Dedifferentiated amniotic fluid mesenchymal stem cell (primary cell): ENCODE results near the gene PLPP6.
"Not testable (repeated sequence)": the region's sequence is repeated elsewhere in the genome, so short reads cannot be mapped to it uniquely, and the experiment has no call there.

Source experiments
- DNase-seq: peaks from one replicate; pipeline ENCODE4 v3.0.0-alpha.2; 2016; ENCODE audit errors: extremely low spot score

PLPP6 gene

DNA sequence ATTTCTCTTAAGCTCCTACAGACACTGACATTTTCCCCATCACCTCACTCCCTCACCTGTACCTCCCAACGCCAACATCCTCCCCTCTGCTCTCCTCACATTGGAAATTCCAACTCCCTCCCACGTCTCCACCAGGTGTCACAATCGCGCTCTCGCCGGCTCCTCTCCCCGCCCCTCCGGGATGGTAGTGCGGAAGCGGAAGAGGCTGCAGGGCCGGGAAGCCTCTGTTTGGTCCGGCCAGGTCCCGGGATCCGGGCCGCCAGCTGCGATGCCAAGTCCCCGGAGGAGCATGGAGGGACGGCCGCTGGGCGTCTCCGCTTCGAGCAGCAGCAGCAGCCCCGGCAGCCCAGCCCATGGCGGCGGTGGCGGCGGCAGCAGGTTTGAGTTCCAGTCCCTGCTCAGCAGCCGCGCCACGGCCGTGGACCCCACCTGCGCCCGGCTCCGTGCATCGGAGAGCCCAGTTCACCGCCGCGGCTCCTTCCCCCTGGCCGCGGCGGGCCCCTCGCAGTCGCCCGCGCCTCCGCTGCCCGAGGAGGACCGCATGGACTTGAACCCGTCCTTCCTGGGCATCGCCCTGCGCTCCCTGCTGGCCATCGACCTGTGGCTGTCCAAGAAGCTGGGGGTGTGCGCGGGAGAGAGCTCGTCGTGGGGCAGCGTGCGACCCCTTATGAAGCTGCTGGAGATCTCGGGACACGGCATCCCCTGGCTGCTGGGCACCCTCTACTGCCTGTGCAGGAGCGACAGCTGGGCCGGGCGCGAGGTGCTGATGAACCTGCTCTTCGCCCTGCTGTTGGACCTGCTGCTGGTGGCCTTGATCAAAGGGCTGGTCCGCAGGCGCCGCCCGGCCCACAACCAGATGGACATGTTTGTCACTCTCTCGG, at the start of gene PLPP6:
Gene PLPP6 (plus strand): TSS at position 187 of the 881 bp plus-strand sequence. CDS start 82 bp downstream, at position 269.
- peak; percentile 71 for DNase-seq

DNA sequence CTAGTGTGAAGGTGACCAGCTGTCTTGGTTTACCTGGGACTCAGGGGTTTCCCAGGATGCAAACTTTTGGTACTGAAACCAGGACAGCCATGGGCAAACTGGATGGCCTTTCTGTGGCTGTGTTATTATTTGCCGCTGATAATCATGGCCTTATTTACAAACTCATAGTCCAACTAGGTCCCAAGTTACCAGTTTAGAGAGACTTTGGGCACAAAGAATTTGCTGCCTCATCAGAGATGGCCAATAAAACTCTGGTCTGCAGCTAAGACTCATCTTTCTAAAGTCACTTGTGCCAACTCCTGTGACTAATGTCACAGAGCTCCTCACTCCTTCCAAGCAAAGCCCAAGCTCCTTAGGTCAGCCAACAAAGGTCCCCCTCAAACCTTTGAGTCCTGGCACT, 47.5 kb upstream of the PLPP6 start:
- no peak for DNase-seq

- peak; percentile 65 for DNase-seq
Measured at GRCh38 chr9:4615251-4615650, 46.8 kb upstream of the PLPP6 start.

- no peak for DNase-seq
Measured at GRCh38 chr9:4615778-4616177, 46.3 kb upstream of the PLPP6 start.

GRCh38 chr9:4617752-4618151, 44.3 kb upstream of the PLPP6 start:
- no peak for DNase-seq

DNA sequence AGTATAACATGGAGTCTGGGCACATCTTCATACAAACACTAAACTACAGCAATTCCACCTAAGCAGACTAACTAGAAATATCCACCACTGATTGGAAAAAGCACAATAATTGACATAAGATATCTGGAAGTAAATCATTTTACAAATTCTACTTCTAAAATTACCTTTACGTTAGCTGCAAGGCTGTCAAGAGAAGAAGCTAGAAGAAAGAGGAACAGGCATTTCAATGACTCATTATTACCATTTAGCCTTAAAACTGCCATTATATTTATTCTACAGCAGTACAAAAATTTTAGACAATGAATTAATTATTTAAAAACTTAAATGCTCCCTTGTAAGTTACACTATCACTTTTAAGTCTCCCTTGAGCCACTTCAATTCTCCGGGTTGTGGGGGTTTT, 43.4 kb upstream of the PLPP6 start:
- no peak for DNase-seq

GRCh38 chr9:4620057-4620765, 41.9 kb upstream of the PLPP6 start:
- DNase-seq, result no peak

DNA sequence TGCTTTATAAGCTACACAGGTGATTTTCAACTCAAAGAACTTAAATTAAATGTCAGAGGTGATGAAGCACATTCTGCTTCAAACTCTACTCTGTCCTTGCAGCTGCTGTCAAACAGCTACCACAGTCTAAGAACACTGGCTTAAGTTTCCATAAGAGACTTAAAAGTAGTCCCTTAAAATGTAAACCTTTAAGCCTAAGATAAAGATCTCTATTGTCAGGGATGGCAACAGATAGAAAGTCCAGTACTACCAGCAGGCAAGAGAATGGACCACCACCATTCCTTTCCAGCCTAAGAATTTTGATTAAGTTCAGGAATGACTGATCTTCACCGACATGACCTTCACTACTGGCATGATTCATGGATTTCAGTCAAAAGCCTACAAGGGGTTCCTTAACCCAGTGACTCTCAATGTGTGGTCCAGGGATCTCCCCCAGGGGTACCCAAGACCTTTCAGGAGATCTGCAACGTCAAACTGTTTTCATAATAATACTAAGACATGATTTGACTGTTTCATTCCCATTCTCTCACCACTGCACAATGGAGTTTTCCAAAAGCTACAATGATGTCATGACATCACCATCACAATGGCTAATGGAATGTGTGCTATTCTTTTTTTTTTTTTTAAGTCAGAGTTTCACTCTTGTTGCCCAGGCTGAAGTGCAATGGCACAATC, 41.1 kb upstream of the PLPP6 start:
- DNase-seq, result peak; percentile 38

- DNase-seq, result no peak
Measured at GRCh38 chr9:4622016-4622415, 40.1 kb upstream of the PLPP6 start.

- DNase-seq, result no peak
Measured at GRCh38 chr9:4630836-4631235, 31.3 kb upstream of the PLPP6 start.

- DNase-seq, result no peak
Measured at GRCh38 chr9:4638968-4639367, 23.1 kb upstream of the PLPP6 start.

DNA sequence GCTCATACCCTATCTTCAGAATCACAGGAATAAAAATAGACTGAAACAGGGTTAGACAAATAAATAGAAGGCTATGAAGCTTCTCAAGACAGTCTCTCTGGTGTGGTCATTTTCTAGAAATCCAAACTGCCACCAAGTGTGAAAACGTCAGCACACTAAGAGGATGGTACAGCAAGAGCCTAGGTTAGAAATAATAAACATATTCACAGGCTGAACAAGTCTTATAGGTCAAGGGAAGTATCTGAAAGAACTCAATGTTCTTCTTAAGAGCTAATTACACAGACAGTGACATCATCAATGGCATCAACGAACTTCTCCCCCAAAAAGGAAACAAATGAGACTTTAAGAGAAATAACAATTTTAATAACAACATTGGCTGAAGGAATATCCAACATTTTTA, 22.7 kb upstream of the PLPP6 start:
- no peak for DNase-seq

DNA sequence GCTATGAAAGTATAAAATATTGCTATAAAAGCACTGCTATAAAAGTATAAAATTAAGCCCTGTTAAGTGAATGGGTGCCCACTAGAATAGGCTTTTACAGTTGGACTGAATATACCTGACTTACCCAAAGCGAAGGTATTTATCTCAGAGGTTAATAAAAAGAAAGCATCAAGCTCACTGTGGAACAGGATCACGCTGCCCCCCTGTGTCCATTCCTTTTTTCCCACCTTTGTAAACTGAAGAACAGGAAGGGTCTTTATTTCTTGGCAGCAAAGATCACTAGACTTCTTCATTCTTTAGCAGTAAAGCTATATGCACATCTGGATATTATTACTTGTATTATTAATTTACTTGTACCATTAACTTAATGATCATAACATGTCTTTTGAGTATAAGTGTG, 22.1 kb upstream of the PLPP6 start:
- no peak for DNase-seq

DNA sequence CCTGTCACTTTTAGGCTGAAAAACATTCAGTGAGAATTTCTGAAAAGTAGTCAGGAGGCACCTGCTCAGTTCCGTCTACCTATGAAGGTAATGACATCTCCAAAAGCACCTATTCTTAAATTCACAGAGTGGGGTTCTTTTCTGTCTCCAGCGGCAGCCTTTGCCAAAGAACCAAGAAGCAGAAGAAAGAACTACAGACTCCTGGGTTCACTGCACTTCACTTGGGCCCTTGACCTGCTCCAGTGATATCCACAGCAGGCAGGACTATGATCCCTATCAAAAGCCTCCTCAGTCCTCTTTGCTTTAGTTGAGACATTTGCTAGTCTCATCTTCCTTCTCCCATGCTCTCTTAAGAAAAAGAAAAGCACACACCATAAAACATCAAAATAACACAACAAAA, 19.7 kb upstream of the PLPP6 start:
- no peak for DNase-seq

DNA sequence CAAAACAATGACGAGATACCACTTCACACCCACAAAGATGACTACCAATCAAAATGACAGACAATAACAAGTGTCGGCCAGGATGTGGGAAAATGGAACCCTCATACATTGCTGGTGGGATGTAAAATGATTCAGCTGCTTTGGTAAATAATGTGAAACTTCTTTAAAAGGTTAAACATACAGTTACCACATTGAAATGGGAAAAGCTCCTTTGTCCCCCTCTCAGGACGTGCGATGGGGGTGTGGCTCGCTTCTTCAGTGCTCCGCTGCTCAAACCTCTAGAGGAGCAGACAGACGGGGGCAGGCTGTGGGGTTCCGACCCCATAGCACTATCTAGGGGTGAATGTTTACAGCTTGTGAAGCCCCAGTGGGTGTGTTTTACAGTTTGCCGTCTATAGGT, 8.0 kb upstream of the PLPP6 start:
- DNase-seq, result no peak

DNA sequence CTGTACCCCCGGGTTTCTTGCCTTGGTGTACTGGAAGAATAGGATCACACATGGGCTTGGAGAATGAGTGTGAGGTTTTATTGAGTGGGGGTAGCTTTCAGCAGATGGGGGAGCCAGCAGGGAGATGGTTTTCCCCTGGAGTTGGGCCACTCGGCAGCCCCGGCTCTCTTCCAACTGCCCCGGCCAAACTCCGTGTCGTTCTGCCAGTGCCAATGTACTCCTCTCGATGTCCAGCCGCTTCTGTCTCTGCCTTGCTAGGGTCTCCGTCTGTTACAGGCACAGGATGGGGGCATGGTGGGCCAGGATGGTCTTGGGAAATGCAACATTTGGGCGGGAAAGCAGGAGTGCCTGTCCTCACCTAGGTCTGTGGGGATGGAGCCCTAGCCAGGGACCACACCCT, 7.6 kb upstream of the PLPP6 start:
- no peak for DNase-seq

GRCh38 chr9:4656196-4656595, 5.9 kb upstream of the PLPP6 start:
- DNase-seq, result not testable (repeated sequence)

GRCh38 chr9:4656621-4657020, 5.5 kb upstream of the PLPP6 start:
- no peak for DNase-seq

DNA sequence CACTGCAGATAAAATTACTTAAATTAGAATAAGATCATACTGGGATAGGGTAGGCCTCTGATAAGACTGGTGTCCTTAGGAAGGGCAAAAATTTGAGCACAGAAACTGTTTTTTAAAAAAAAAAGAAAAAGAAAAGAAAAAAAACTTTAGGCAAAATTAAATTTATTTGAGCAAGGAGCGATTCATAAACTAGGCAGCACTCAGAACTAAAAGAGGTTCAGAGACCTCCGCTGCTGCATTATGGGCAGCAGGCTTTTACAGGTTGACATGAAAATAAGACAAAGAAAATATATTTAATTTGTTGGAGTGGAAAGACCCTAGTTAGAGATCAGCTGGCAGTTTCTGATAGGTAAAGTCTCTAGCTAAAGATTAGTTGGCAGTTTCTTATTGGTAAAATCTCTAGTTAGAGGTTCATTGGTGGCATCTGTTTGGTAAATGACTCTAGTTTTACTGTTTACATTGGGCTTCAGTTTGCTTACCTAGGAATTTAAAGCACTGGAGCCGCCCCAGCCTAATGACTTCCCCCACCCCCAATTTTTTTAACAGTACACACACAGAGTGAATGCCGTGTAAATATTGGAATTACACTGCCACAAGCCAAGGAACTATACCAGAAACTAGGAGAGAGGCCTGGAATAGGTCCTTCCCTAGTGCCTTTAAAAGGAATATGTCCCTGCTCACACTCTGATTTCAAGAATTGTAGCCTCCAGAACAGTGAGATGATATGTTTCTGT, 4.5 kb upstream of the PLPP6 start:
- DNase-seq, result no peak

DNA sequence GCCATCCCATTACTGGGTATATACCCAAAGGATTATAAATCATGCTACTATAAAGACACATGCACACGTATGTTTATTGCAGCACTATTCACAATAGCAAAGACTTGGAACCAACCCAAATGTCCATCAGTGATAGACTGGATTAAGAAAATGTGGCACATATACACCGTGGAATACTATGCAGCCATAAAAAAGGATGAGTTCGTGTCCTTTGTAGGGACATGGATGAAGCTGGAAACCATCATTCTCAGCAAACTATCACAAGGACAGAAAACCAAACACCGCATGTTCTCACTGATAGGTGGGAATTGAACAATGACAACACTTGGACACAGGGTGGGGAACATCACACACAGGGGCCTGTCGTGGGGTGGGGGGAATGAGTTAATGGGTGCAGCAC, 1.4 kb upstream of the PLPP6 start:
- not testable (repeated sequence) for DNase-seq

GRCh38 chr9:4661165-4661564, 929 bp upstream of the PLPP6 start:
- DNase-seq, result no peak

DNA sequence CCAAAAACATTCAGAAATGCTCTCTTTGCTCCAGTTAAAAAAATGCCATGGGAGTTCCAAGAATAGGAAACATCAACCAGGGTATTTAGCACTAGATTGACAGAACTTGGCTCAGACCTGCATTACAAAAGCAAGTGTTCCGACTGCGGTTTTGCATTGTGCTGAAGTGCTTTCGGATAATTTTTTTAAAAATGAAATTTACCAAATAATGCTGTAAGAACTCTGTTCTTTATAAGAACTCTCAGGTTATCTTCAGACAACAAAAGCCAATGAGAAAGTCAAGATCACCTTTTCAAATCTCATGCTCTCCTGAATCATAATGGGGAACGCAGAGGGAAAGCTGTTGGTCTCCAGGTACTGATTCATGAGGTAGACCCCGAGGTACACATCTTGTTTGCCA, 483 bp upstream of the PLPP6 start:
- DNase-seq, result peak; percentile 51
